HG03280 (cell line): Measurements from ENCODE around the gene TRIM72.
A peak's percentile ranks its signal among the peaks of the same experiment; 100 is the strongest.
"Not testable (repeated sequence)": the region's sequence is repeated elsewhere in the genome, so short reads cannot be mapped to it uniquely, and the experiment has no call there.

Experiments
- ATAC-seq: cut with Tn5 transposase; IDR thresholded peaks from one replicate; pipeline ENCODE4 v1.9.1; 2021; ENCODE audit warnings: mild to moderate bottlenecking, moderate library complexity; ENCODE audit not compliant: unreplicated experiment

The TRIM72 gene, protein sequence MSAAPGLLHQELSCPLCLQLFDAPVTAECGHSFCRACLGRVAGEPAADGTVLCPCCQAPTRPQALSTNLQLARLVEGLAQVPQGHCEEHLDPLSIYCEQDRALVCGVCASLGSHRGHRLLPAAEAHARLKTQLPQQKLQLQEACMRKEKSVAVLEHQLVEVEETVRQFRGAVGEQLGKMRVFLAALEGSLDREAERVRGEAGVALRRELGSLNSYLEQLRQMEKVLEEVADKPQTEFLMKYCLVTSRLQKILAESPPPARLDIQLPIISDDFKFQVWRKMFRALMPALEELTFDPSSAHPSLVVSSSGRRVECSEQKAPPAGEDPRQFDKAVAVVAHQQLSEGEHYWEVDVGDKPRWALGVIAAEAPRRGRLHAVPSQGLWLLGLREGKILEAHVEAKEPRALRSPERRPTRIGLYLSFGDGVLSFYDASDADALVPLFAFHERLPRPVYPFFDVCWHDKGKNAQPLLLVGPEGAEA

GRCh38 chr16:31213877-31214707 is at the start of gene TRIM72:
TRIM72 (plus strand) TSS chr16:31214119; CDS start chr16:31214739, 620 bp downstream.
- ATAC-seq = no peak

DNA sequence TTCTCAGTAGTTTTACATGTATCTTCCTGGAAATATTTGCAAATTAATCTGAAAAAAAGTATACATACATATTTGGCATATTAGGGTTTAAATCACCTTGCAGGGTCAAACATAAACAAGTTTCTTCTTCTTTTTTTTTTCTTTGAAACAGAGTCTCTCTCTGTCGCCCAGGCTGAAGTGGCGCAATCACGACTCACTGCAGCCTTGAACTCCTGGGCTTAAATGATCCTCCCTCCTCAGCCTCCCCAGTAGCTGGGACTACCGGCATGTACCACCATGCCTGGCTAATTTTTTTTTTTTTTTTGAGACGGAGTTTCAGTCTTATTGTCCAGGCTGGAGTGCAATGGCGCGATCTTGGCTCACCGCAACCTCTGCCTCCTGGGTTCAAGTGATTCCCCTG is 46.6 kb upstream of the TRIM72 start:
- ATAC-seq = no peak

DNA sequence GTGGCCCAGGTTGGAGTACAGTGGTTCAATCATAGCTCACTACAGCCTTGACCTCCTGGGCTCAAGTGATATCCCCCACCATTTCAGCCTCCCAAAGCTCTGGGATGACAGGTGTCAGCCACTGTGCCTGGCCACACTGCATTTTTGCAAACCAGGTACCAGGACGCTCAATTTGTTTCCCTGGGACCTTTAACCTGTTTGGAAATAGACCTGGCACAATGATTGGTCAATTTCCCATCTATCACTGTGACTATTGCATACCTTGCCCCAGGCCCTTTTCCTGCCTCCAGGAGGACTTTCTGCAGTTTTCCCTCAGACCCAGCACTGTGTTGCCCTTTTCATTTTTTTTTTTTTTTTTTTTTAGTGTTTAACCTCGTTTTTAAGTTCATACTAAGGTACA is 45.1 kb upstream of the TRIM72 start:
- no peak for ATAC-seq

GRCh38 chr16:31170048-31170447 is 43.9 kb upstream of the TRIM72 start:
- not testable (repeated sequence) for ATAC-seq

DNA sequence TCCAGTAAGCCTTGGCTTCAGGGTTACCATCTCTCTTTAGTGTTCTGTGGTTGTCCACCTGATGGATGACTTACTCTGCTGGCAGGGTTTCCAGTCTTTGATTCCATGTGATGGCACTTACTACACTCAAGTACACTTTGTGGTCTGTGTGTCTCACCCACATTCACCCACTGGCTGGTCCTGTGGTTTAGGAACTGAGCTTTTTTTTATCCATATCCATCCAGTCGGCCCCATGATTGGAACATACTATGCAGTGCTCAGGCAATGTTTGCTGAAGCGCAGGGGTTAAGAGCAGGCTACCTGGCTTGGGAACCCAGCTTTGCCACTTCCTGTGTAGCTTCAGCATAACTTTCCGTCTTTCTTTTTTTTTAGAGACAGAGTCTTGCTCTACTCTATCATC is 36.8 kb upstream of the TRIM72 start:
- no peak for ATAC-seq

DNA sequence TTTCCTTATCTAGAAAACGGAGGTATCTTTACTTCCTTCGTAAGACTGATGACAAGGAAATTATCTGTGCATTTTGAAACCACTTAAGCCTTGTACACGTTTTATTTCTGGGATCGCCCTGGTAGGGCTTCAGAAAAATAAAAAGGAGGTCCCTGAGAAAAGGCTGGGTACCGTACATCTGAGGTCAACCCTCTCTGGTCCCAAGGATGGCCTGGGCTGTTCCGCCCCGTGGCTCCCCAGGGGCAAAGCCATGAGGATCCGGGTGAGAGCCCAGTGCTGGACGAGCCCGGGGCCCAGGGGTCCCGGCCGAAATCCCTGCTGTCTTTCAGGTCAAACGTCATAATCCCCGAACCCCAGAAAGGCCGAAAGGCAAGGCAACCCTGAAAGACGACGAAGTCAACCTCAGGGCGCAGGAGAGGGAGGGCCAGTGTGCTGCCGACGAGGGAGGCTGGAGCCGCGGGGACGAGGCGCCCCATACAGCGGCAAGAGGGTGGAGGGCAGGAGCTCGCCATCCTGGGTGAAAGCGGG is 34.6 kb upstream of the TRIM72 start:
- ATAC-seq = peak; percentile 5

DNA sequence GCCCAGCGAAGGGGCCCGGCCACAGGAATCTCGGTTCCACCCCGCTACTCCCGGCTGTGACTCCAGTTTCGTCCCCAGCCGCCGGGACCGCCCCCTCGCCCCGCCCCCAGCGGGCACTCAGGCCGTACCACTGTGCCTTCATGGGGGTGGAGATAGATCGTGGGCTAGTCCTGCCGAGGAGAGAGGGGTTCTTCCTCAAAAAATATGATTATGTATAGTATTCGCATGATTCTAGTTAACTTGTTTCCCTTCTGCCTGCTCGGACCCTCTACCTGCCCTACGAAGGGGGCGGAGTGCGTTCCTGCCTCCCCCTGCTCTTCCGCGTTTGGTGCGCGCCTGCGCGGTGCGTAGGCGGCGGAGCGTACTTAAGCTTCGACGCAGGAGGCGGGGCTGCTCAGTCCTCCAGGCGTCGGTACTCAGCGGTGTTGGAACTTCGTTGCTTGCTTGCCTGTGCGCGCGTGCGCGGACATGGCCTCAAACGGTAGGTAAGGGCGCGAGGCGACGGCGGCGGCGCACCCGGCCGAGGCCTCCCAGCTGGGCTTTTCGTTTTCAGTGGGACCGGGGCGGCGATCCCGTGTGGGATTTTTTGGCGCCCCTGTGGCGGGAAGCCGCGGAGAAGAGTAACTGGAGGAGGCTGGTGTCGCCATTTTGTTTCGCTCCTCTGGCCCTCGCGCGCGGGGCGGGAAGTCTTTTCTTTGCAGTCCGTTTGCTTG is 34.0 kb upstream of the TRIM72 start, which contains the start of gene FUS:
Gene FUS (plus strand): TSS at position 393 of the 713 bp plus-strand sequence. CDS start 76 bp downstream, at position 469.
- peak; percentile 58 for ATAC-seq

- no peak for ATAC-seq
Measured at GRCh38 chr16:31181102-31181830, 32.7 kb upstream of the TRIM72 start.

DNA sequence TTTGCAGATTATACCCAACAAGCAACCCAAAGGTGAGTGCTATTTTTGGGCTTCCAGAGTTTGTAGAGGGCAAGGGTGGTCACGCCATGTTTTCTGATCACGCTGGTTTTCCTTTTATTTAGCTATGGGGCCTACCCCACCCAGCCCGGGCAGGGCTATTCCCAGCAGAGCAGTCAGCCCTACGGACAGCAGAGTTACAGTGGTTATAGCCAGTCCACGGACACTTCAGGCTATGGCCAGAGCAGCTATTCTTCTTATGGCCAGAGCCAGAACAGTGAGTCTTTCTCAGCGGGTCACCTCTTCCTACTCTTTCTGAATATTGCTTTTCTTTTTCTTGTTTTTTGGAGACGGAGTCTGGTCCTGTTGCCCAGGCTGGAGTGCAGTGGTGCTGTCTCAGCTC is 31.5 kb upstream of the TRIM72 start:
- no peak for ATAC-seq

DNA sequence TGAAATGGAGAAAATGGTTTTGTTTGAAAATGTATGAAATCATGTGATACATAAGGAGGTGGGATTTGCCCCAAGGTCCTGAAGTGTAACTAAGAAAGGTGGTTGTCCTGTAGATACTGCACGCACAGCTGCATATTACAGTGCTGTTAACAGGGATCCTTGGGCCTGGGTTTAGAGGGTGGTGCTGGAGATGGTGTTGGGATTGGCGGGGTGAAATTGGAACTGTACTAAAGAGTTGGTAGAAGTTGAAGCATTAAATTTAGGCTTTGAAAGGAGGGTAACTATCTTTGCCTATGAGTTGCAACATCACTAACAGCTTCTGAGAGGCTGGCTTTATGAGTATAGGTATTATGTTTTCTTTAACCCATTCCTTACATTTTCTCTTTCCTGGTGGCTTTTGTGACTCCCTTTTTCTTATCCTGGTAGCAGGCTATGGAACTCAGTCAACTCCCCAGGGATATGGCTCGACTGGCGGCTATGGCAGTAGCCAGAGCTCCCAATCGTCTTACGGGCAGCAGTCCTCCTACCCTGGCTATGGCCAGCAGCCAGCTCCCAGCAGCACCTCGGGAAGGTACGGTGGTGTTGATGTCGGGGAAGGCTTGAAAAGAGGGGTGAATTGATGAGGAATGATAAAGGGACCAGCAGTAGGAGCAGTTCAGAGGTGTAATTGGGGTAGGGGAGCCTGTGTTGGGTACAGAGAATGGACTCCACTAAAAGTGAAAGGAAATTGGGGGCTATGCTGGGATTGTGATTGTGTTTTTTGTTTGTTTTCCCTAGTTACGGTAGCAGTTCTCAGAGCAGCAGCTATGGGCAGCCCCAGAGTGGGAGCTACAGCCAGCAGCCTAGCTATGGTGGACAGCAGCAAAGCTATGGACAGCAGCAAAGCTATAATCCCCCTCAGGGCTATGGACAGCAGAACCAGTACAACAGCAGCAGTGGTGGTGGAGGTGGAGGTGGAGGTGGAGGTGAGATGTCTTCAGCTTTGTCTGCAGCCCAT is 30.2 kb upstream of the TRIM72 start:
- no peak for ATAC-seq

DNA sequence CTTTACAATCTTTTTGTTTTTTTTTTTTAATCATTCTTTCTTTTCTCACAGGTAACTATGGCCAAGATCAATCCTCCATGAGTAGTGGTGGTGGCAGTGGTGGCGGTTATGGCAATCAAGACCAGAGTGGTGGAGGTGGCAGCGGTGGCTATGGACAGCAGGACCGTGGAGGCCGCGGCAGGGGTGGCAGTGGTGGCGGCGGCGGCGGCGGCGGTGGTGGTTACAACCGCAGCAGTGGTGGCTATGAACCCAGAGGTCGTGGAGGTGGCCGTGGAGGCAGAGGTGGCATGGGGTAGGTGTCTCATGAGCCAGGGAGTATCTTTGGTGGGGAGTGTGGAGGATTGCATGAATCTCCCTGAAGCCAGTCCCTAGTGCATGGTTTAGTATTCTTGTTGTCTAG is 29.0 kb upstream of the TRIM72 start:
- no peak for ATAC-seq

- no peak for ATAC-seq
Measured at GRCh38 chr16:31185339-31185738, 28.6 kb upstream of the TRIM72 start.

DNA sequence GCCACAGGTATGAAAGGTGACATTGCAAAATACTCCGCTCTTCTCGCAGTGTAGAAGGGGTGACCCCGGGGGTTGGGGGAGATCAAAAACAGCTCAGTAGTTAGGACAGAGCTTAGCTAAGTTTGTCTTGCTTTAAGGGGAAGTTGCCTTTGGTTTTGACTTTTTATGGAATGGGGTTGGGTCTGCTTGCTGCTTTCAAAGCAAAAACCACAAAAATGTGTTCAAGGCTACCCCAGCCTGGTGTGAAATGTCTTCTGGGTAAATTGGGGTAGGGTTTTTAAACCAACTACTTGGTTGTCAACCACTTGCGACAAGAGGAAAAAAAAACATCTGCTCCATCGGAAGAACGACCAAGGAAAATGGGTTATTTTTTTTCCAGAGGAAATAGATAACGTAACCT is 27.7 kb upstream of the TRIM72 start:
- ATAC-seq = no peak

DNA sequence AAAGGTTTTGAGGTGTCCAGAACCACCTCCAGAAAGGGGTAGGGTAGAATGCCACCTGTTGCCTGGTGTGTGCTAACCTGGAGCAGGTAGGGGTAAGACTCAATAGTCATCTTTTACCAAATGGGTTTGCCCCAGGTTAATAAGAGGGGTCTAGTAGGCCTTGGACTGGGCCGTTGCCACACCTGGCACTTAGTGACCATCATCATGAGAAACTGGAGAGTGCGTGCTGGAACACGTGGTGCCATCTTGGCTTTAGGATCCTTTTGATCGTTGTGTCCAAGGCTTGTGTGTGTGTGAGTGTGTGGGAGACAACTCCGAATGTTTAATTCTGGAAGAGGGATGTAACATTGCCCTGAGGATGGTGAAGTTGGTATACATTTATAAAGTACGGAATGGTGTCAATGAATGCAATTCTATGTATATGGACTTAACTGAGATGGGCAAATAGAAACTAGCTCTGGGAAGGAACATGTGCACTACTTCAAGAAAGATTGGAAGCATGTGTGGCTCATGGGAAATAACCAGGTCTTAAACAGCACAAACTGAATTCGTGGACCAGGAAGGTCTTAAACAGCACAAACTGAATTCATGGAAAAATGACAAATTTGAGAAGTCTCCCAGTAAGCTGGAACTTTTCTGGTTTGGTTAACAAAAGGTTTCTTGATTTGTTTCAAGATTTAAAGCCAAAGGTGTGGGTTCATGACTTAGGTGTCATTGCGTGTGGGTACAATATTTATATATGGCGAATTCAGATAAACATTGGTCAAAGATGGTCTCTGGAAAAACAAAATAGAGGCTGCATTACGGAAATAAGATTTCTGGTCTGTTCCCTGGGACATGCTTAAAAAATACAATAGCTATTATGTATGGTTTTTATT is 26.8 kb upstream of the TRIM72 start:
- ATAC-seq = no peak

GRCh38 chr16:31187808-31188189 is 26.1 kb upstream of the TRIM72 start:
- no peak for ATAC-seq

GRCh38 chr16:31188450-31189411 is 25.2 kb upstream of the TRIM72 start:
- ATAC-seq = no peak

DNA sequence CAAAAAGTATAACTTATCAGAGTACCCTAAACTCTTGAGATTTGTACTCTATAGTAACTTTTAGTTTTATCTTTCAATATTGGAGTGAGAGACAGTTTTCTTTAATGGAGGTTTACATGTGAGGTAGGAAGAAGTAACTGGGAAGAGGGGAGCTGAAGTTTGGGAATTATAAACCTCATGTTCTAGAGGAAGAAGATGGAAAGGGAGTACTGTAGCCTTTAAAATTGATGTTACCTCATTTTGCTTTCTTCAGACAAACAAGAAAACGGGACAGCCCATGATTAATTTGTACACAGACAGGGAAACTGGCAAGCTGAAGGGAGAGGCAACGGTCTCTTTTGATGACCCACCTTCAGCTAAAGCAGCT is 24.5 kb upstream of the TRIM72 start:
- no peak for ATAC-seq
